ENCODE measurements around the gene ESAM.

DNA sequence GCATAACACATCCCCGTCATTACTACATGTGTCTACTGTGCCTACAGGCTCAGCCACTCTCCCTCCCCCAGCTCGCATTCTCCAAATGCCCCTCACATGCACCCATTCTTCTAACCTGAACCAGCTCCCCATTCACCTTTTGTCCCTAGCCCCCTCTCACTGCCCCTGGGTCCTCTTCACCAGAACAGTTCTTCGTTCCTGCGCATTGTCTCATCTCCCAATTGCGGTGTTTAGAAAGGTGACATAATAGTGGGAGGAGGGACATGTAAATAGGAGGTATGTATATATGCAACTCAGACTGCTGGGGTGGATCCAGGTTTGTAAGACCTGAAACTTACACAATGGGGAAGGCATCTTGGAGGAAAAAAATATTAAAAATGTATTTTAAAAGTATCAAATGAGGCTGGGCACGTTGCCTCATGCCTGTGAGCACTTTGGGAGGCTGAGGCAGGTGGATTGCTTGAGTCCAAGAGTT lies 5.3 kb downstream of the ESAM start:
- TF ChIP-seq, protein P1, sequence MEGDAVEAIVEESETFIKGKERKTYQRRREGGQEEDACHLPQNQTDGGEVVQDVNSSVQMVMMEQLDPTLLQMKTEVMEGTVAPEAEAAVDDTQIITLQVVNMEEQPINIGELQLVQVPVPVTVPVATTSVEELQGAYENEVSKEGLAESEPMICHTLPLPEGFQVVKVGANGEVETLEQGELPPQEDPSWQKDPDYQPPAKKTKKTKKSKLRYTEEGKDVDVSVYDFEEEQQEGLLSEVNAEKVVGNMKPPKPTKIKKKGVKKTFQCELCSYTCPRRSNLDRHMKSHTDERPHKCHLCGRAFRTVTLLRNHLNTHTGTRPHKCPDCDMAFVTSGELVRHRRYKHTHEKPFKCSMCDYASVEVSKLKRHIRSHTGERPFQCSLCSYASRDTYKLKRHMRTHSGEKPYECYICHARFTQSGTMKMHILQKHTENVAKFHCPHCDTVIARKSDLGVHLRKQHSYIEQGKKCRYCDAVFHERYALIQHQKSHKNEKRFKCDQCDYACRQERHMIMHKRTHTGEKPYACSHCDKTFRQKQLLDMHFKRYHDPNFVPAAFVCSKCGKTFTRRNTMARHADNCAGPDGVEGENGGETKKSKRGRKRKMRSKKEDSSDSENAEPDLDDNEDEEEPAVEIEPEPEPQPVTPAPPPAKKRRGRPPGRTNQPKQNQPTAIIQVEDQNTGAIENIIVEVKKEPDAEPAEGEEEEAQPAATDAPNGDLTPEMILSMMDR (conservative IDR thresholded peaks at IDR 0.05; ENCODE audit: low read depth, low read length), result no peak
- no peak for TF ChIP-seq EZH2 (IDR thresholded peaks at IDR 0.05; ENCODE audit: low read length, unreplicated experiment)

Data from PC-3 (cell line).